HPDE6-E6E7 (cell line): ENCODE results near the gene BOD1.
"Not testable (repeated sequence)": the region's sequence is repeated elsewhere in the genome, so short reads cannot be mapped to it uniquely, and the experiment has no call there.

Experiments used
- DNase-seq: peaks from one replicate; pipeline ENCODE4 v3.0.0; 2011; ENCODE audit warnings: missing footprints; ENCODE audit errors: extremely low spot score

Gene BOD1

GRCh38 chr5:173615884-173616576, 420 bp downstream of the BOD1 start:
- peak; percentile 68 for DNase-seq

- no peak for DNase-seq
These were observed 1.9 kb downstream of the BOD1 start for GRCh38 chr5:173614591-173614990.

- no peak for DNase-seq
These were observed 2.9 kb downstream of the BOD1 start for GRCh38 chr5:173613433-173614159.

- DNase-seq, result no peak
These were observed 3.5 kb downstream of the BOD1 start for GRCh38 chr5:173612948-173613347.

GRCh38 chr5:173611706-173612105, 4.7 kb downstream of the BOD1 start:
- DNase-seq, result no peak

GRCh38 chr5:173604141-173604540, 12.3 kb downstream of the BOD1 start:
- no peak for DNase-seq

- DNase-seq, result no peak
These were observed 14.0 kb downstream of the BOD1 start for GRCh38 chr5:173602423-173602822.

- DNase-seq, result no peak
These were observed 17.8 kb downstream of the BOD1 start for GRCh38 chr5:173598686-173599085.

GRCh38 chr5:173597304-173597703, 19.1 kb downstream of the BOD1 start:
- DNase-seq, result no peak

- no peak for DNase-seq
These were observed 20.6 kb downstream of the BOD1 start for GRCh38 chr5:173595841-173596240.

- no peak for DNase-seq
These were observed 22.4 kb downstream of the BOD1 start for GRCh38 chr5:173594061-173594460.

GRCh38 chr5:173592050-173592669, 24.3 kb downstream of the BOD1 start:
- DNase-seq, result no peak

GRCh38 chr5:173591056-173591514, 25.4 kb downstream of the BOD1 start:
- no peak for DNase-seq

GRCh38 chr5:173590436-173591055, 25.9 kb downstream of the BOD1 start:
- no peak for DNase-seq

- not testable (repeated sequence) for DNase-seq
These were observed 30.3 kb downstream of the BOD1 start for GRCh38 chr5:173586133-173586532.

- DNase-seq, result no peak
These were observed 33.1 kb downstream of the BOD1 start for GRCh38 chr5:173583346-173583745.

- DNase-seq, result no peak
These were observed 34.0 kb downstream of the BOD1 start for GRCh38 chr5:173582216-173583111.

- peak; percentile 22 for DNase-seq
These were observed 34.8 kb downstream of the BOD1 start for GRCh38 chr5:173581408-173582215.

- no peak for DNase-seq
These were observed 37.4 kb downstream of the BOD1 start for GRCh38 chr5:173578947-173579615.

GRCh38 chr5:173577817-173578216, 38.6 kb downstream of the BOD1 start:
- no peak for DNase-seq
